COR-L47 (cell line): Measurements from ENCODE around the gene MDH1B.
"Not testable (repeated sequence)": the region's sequence is repeated elsewhere in the genome, so short reads cannot be mapped to it uniquely, and the experiment has no call there.

Source experiments
- DNase-seq: peaks from one replicate; lab custom pipeline; 2025; lab: John Stamatoyannopoulos, UW

The MDH1B gene

DNA sequence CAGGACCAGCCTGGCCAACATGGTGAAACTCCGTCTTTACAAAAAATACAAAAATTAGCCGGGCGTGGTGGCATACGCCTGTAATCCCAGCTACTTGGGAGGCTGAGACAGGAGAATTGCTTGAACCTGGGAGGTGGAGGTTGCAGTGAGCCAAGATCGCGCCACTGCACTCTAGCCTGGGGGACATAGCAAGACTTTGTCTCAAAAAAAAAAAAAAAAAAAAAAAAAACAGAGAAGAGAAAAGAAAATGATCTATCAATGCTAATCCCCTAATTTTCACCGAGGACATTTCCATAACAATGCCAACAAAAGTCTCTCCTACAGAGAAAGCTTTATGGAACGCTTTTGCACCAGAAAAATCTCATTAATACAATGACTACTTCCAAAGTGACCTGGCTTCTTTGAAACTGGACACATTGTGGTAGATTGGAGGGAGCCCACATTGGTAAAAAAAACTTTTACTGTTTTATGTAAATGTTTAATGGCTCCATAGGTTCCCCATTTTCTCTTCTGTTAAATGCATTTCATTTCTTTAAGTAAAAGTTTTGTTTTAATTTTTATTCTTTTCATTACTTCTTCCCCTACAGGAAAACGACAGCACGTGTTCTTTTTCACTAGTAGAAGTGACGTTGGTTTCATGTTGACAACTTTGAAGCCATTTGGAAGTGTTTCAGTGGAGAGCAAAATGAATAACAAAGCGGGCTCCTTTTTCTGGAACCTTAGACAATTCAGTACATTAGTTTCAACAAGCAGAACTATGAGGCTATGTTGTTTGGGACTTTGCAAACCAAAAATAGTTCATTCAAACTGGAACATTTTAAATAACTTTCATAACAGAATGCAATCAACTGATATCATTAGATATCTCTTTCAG lies 1.2 kb upstream of the MDH1B start:
- no peak for DNase-seq

DNA sequence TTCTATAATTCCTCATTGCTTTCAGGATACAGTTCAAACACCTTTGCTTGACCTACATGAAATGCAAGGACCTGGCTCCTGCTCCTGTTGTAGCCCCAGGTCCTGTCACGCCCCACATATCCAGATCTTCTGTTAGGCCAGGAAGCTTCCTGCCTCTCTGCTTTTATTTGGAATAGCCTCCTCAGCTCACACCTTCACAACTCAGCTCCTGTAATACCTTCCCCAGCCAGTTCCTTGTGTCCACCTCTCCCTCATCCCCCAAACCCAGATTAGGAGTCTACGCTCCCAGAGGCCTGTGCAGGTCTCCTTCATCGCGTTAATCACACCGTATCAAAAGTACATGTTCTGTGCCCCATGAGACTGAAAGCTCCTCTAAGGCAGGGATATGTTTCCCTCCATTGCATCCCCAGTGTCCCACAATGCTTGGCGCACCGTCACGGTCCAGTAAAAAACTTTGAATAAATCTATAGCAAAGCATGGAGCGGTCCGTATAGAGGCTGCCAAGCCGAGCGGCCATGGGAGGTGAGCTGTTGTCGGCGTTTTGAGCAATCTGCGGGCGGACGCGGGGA lies 371 bp downstream of the MDH1B start:
- DNase-seq: no peak

- DNase-seq: no peak
Observed at GRCh38 chr2:206756816-206757215, 8.3 kb downstream of the MDH1B start.

DNA sequence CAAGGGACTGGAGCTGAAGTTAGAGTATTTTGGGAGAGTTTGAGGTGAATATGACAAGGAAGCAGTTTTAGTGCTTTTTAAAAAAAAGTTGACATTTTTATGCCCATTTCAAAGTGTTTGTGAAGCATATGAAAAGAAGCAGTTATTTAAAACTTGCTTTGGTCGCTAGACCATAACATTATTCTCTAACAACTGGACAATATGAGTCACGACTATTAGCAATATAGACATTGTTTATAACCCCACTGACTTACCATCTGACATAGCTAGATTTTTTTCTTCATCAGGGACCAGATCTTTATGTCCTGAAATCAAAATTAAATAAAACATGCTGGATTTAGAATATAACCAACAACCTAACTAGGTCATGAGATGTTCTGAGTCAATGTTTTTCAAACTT lies 24.3 kb downstream of the MDH1B start:
- no peak for DNase-seq

DNA sequence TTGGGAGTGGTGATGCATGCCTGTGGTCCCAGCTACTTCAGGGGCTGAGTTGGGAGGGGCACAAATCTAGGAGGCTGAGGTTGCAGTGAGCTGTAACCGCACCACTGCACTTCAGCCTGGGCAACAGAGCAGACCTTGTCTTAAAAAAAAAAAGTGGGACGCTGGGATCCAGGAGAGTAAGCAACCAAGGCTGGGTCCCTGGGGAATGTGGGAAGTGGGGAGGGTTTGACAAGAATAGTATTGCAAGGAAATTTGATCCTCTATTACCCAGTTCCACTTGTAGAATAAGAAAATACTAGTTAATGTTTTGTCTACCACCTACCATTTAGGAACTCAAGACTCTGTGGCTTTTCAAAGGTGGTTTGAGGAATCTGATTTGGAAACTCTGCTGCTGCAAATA lies 25.9 kb downstream of the MDH1B start:
- DNase-seq: no peak

GRCh38 chr2:206736935-206737334 lies 28.2 kb downstream of the MDH1B start:
- no peak for DNase-seq

GRCh38 chr2:206733341-206733740 lies 31.8 kb downstream of the MDH1B start:
- no peak for DNase-seq

- no peak for DNase-seq
Observed at GRCh38 chr2:206728277-206729199, 36.6 kb downstream of the MDH1B start.

- DNase-seq: no peak
Observed at GRCh38 chr2:206727287-206727686, 37.8 kb downstream of the MDH1B start.

- DNase-seq: no peak
Observed at GRCh38 chr2:206723288-206723687, 41.8 kb downstream of the MDH1B start.

GRCh38 chr2:206721256-206721920 lies 43.7 kb downstream of the MDH1B start:
- DNase-seq: no peak

GRCh38 chr2:206718296-206718695 lies 46.8 kb downstream of the MDH1B start, which contains the start of gene DYTN:
TSS of gene DYTN (minus strand) at chr2:206718396. CDS start at chr2:206718279, 117 bp downstream.
- DNase-seq: no peak

DNA sequence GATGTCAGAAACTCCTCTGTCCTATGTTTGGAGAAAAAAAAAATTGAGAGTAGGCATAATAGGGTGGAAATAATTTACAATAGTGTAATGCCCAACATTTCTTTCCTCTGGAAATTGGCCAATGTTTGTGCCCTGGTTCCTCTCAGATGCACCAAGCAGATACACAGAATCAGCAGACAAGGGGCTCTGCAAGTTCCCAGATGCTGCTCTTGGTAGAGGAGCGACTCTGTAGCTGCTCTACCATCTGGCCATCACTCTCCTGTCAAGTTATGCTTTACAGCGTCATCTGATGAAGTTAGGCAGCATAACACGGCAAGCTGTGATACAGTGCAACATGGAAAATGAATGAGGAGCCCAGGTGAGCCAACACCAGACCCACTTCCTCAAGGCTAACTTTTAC lies 48.5 kb downstream of the MDH1B start:
- DNase-seq: no peak

- DNase-seq: not testable (repeated sequence)
Observed at GRCh38 chr2:206715183-206715582, 49.9 kb downstream of the MDH1B start.

GRCh38 chr2:206713746-206714145 lies 51.4 kb downstream of the MDH1B start:
- no peak for DNase-seq

- no peak for DNase-seq
Observed at GRCh38 chr2:206708286-206708685, 56.8 kb downstream of the MDH1B start.

- no peak for DNase-seq
Observed at GRCh38 chr2:206707164-206707701, 57.9 kb downstream of the MDH1B start.

- no peak for DNase-seq
Observed at GRCh38 chr2:206701952-206702605, 63.0 kb downstream of the MDH1B start.

- no peak for DNase-seq
Observed at GRCh38 chr2:206700156-206700555, 65.0 kb downstream of the MDH1B start.

DNA sequence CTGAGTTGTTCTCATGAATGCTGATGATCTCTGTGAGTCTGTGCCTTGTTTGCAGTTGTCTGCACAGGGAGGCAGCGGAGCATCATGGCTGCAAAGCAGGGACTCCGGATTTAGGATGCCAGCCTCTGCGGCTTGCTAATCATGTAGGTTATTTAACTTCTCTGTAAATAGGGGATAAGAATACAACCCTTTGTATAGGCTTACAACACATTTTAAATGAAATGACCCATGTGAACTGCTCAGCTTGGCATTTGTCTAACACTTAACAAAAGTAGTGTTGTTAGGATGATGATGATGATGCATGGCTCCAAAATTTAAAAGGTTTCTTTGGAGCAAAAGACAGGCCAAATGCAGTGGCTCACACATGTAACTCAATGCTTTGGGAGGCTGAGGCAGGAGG lies 66.3 kb downstream of the MDH1B start:
- no peak for DNase-seq

DNA sequence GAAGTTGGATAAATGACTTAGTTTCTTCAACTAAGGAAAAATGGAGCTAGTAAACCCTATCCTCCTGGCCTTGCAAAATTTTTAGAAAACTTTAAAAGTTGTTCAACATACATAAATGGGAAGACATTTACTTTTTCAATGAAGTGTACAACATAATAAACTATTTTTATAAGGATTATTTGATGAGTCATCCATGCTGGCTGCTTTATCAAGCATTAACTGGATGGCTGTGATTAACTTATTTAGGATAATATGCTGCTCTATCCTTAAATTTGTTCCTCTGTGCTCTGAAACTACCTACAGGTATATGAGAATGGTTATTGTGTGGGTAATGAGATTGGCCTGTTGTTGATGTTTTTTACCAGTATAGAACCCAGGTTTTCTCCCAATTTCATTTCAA lies 68.2 kb downstream of the MDH1B start:
- no peak for DNase-seq
